GM12878 (cell line): ENCODE results near the gene AHNAK. TPM values are rescaled to one million over a fixed set of nuclear protein-coding genes. Genes with fewer than 3 reads are reported as not detected.
A peak's percentile ranks its signal among the peaks of the same experiment; 100 is the strongest.

Source experiments
- ASH2L ChIP-seq: fragments of 300-600, 200-600 bp; sonication (generic); IDR thresholded peaks from 2 replicates; pipeline ENCODE4 v1.6.1; 2017; ENCODE audit warnings: low read depth, mild to moderate bottlenecking, borderline replicate concordance
- ATF7 ChIP-seq: fragments of 450-650 bp; IDR thresholded peaks from 2 replicates; pipeline ENCODE4 v1.6.1; 2016; ENCODE audit warnings: low read depth, mild to moderate bottlenecking
- BACH1 ChIP-seq: fragments of 450-650 bp; IDR thresholded peaks from 2 replicates; pipeline ENCODE4 v1.6.1; 2017; ENCODE audit warnings: mild to moderate bottlenecking, borderline replicate concordance
- BMI1 ChIP-seq: fragments of 450-650 bp; IDR thresholded peaks from 2 replicates; pipeline ENCODE4 v1.6.1; 2016; ENCODE audit warnings: mild to moderate bottlenecking, moderate library complexity, borderline replicate concordance
- E2F4 ChIP-seq: IDR thresholded peaks from 2 replicates; pipeline ENCODE4 v1.6.1; 2012; ENCODE audit warnings: low read depth, low read length, improper control_type of control experiment
- EED ChIP-seq: sonication (generic); IDR thresholded peaks from 2 replicates; pipeline ENCODE4 v1.6.1; 2016; ENCODE audit warnings: antibody characterized with exemption, low read depth
- EP300 ChIP-seq, 2 experiments: fragments of 150-350 bp in 1 of 2; IDR thresholded peaks; 2 replicates each; pipeline ENCODE4 v1.6.1; 2011 to 2012; ENCODE audit warnings: low read depth in 2 of 2, low read length in 2 of 2, borderline replicate concordance in 1 of 2, improper control_type of control experiment in 1 of 2, inconsistent platforms in 1 of 2; ENCODE audit not compliant: control insufficient read depth in 1 of 2
- RB1 ChIP-seq: fragments of 450-650 bp; formaldehyde crosslinking; IDR thresholded peaks from 2 replicates; pipeline ENCODE4 v1.6.1; 2017; ENCODE audit warnings: mild to moderate bottlenecking, borderline replicate concordance
- RFX5 ChIP-seq: IDR thresholded peaks from 2 replicates; pipeline ENCODE4 v1.6.1; 2011; ENCODE audit warnings: low read depth, low read length, improper control_type of control experiment
- SMAD5 ChIP-seq: IDR thresholded peaks from 2 replicates; pipeline ENCODE4 v1.6.1; 2016; ENCODE audit warnings: antibody characterized with exemption, low read depth
- SPI1 ChIP-seq: IDR thresholded peaks from 2 replicates; pipeline ENCODE4 v1.6.1; 2011; ENCODE audit warnings: low read depth, mild to moderate bottlenecking, low read length, moderate library complexity, borderline replicate concordance; ENCODE audit not compliant: insufficient read depth
- TCF12 ChIP-seq: IDR thresholded peaks from 2 replicates; pipeline ENCODE4 v1.6.1; 2011; ENCODE audit warnings: low read depth, mild to moderate bottlenecking, low read length
- polyA plus RNA-seq, 11 experiments: library from polyadenylated mRNA; depleted of rRNA in 4 of 11; unstranded in 6 of 11; stranded (reverse) in 5 of 11; fragments of >200 nt; fragmentation: Nextera tagmentation in 4 of 11; fragmentation: Illumina TruSeq in 1 of 11; extraction: Ambion mirVana in 4 of 11; extraction: Trizol in 1 of 11; gene quantifications; 1 replicate in 1 of 11; 2 replicates in 10 of 11; pipeline versions ENCODE4 v1.2.1 to v1.2.3, GENCODE V29; 2011 to 2016; ENCODE audit warnings: inconsistent platforms in 2 of 11, missing spikeins in 2 of 11, low read depth in 1 of 11
- total RNA-seq, 4 experiments: library from RNA; depleted of rRNA in 3 of 4; stranded (reverse); fragments of >200 nt in 3 of 4; fragmentation: Illumina TruSeq in 1 of 4; extraction: Trizol in 1 of 4; gene quantifications; 2 replicates each; pipeline versions ENCODE4 v1.2.1 to v1.2.3, GENCODE V29; 2013 to 2021
- TF ChIP-seq, protein P1 (sequence below): fragments of 450-650 bp; formaldehyde crosslinking; IDR thresholded peaks from 2 replicates; pipeline ENCODE4 v1.4.0; 2022; ENCODE audit warnings: mild to moderate bottlenecking, moderate library complexity
- TF ChIP-seq, protein P2 (sequence below): fragments of 150-350 bp; IDR thresholded peaks from 2 replicates; pipeline ENCODE4 v1.6.1; 2016; ENCODE audit warnings: low read depth, low read length
- TF ChIP-seq, protein P3 (sequence below): fragments of 450-650 bp; IDR thresholded peaks from 2 replicates; pipeline ENCODE4 v1.6.1; 2017; ENCODE audit warnings: borderline replicate concordance
- TF ChIP-seq, protein P4 (sequence below): fragments of 450-650 bp; IDR thresholded peaks from 2 replicates; pipeline ENCODE4 v1.6.1; 2017; ENCODE audit warnings: antibody characterized with exemption, mild to moderate bottlenecking, moderate library complexity

AHNAK gene
- total and polyA plus RNA-seq, 10 of the 15 experiments (the other 5 are each of a cell fraction or from before 2014, with no cell fraction given): 0.76 to 90.3 (median 19.4) TPM

GRCh38 chr11:62555464-62556107 lies 9.0 kb upstream of the AHNAK start (continued):
- TF ChIP-seq, protein P1, sequence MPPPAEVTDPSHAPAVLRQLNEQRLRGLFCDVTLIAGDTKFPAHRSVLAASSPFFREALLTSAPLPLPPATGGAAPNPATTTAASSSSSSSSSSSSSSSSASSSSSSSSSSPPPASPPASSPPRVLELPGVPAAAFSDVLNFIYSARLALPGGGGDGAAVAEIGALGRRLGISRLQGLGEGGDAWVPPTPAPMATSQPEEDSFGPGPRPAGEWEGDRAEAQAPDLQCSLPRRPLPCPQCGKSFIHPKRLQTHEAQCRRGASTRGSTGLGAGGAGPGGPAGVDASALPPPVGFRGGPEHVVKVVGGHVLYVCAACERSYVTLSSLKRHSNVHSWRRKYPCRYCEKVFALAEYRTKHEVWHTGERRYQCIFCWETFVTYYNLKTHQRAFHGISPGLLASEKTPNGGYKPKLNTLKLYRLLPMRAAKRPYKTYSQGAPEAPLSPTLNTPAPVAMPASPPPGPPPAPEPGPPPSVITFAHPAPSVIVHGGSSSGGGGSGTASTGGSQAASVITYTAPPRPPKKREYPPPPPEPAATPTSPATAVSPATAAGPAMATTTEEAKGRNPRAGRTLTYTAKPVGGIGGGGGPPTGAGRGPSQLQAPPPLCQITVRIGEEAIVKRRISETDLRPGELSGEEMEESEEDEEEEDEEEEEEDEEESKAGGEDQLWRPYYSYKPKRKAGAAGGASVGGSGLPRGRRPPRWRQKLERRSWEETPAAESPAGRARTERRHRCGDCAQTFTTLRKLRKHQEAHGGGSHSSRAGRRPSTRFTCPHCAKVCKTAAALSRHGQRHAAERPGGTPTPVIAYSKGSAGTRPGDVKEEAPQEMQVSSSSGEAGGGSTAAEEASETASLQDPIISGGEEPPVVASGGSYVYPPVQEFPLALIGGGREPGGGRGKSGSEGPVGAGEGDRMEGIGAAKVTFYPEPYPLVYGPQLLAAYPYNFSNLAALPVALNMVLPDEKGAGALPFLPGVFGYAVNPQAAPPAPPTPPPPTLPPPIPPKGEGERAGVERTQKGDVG: no peak
- TF ChIP-seq ASH2L (no peak), E2F4 (no peak), BACH1 (no peak; the same call in 1 of the 2 replicates), SPI1 (peak; percentile 100), BMI1 (peak; percentile 90), EP300 (IDR thresholded peaks at IDR 0.05; ENCODE audit: borderline replicate concordance in 1 of 2, control insufficient read depth in 1 of 2, low read depth in 2 of 2, low read length in 2 of 2) (peak; percentile 91 to 93), RB1 (no peak), TCF12 (peak; percentile 96), SMAD5 (no peak), ATF7 (peak; percentile 61; the same call in 1 of the 2 replicates), EED (peak; percentile 91), RFX5 (no peak)
- TF ChIP-seq, protein P2, sequence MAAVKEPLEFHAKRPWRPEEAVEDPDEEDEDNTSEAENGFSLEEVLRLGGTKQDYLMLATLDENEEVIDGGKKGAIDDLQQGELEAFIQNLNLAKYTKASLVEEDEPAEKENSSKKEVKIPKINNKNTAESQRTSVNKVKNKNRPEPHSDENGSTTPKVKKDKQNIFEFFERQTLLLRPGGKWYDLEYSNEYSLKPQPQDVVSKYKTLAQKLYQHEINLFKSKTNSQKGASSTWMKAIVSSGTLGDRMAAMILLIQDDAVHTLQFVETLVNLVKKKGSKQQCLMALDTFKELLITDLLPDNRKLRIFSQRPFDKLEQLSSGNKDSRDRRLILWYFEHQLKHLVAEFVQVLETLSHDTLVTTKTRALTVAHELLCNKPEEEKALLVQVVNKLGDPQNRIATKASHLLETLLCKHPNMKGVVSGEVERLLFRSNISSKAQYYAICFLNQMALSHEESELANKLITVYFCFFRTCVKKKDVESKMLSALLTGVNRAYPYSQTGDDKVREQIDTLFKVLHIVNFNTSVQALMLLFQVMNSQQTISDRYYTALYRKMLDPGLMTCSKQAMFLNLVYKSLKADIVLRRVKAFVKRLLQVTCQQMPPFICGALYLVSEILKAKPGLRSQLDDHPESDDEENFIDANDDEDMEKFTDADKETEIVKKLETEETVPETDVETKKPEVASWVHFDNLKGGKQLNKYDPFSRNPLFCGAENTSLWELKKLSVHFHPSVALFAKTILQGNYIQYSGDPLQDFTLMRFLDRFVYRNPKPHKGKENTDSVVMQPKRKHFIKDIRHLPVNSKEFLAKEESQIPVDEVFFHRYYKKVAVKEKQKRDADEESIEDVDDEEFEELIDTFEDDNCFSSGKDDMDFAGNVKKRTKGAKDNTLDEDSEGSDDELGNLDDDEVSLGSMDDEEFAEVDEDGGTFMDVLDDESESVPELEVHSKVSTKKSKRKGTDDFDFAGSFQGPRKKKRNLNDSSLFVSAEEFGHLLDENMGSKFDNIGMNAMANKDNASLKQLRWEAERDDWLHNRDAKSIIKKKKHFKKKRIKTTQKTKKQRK: no peak
- TF ChIP-seq, protein P3, sequence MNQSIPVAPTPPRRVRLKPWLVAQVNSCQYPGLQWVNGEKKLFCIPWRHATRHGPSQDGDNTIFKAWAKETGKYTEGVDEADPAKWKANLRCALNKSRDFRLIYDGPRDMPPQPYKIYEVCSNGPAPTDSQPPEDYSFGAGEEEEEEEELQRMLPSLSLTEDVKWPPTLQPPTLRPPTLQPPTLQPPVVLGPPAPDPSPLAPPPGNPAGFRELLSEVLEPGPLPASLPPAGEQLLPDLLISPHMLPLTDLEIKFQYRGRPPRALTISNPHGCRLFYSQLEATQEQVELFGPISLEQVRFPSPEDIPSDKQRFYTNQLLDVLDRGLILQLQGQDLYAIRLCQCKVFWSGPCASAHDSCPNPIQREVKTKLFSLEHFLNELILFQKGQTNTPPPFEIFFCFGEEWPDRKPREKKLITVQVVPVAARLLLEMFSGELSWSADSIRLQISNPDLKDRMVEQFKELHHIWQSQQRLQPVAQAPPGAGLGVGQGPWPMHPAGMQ: no peak
- TF ChIP-seq, protein P4, sequence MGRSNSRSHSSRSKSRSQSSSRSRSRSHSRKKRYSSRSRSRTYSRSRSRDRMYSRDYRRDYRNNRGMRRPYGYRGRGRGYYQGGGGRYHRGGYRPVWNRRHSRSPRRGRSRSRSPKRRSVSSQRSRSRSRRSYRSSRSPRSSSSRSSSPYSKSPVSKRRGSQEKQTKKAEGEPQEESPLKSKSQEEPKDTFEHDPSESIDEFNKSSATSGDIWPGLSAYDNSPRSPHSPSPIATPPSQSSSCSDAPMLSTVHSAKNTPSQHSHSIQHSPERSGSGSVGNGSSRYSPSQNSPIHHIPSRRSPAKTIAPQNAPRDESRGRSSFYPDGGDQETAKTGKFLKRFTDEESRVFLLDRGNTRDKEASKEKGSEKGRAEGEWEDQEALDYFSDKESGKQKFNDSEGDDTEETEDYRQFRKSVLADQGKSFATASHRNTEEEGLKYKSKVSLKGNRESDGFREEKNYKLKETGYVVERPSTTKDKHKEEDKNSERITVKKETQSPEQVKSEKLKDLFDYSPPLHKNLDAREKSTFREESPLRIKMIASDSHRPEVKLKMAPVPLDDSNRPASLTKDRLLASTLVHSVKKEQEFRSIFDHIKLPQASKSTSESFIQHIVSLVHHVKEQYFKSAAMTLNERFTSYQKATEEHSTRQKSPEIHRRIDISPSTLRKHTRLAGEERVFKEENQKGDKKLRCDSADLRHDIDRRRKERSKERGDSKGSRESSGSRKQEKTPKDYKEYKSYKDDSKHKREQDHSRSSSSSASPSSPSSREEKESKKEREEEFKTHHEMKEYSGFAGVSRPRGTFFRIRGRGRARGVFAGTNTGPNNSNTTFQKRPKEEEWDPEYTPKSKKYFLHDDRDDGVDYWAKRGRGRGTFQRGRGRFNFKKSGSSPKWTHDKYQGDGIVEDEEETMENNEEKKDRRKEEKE: no peak
